ENCODE data around the gene IFNK.

Gene IFNK

DNA sequence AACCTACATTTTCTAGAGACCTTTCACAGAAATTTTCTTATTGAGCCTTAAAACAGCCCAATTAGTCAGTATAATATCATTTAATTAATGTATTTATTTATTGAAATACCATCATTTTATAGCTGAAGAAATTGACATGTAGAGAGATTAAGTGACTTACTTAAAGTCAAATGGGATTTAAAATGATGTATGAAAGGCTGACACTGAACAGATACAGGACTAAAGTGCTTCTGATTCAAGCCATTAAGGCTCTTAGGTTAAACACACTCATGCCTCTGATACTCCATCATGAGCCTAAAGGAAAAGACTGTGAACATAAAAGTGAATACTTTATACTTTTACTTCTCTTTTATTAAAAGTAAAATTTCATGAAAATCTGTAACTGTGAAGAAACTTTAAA lies 36.4 kb downstream of the IFNK start:
- no peak overlapping the region for H3K4me2 ChIP-seq (ENCODE audit: low read length)
- H3K9me2 ChIP-seq (replicated peaks; ENCODE audit: control insufficient read depth, low read length): no peaks in the 10 kb centered on the region
- H3K36me3 ChIP-seq (ENCODE audit: control insufficient read depth, low read length): peaks cover 63% of the 10 kb centered on the region
- H3K27me3 ChIP-seq (ENCODE audit: control insufficient read depth, low read length): no peaks in the 10 kb centered on the region
- H3F3A ChIP-seq (ENCODE audit: control insufficient read depth, insufficient read depth): peaks cover 12% of the 10 kb centered on the region; the same call in 1 of the 2 replicates
- H3K9me3 ChIP-seq (ENCODE audit: control insufficient read depth, insufficient read depth, low read length): no peaks in the 10 kb centered on the region
- H3K4me3 ChIP-seq (ENCODE audit: low read length): no peak overlapping the region
- H4K20me1 ChIP-seq (ENCODE audit: control insufficient read depth, insufficient read depth, low read depth, low read length): no peaks in the 10 kb centered on the region
- H3K79me2 ChIP-seq (ENCODE audit: control insufficient read depth, low read length): 0 out of 2 replicates have a peak, but pooled peaks cover 5% of the 10 kb centered on the region
- peaks cover 29% of the 10 kb centered on the region for H3K4me1 ChIP-seq (ENCODE audit: control insufficient read depth, low read length)
- no peak overlapping the region for H3K27ac ChIP-seq (ENCODE audit: low read depth, low read length)
- TF ChIP-seq CTCF (IDR thresholded peaks at IDR 0.05; ENCODE audit: low read depth, low read length, poor library complexity, severe bottlenecking): no peak
- no peak for TF ChIP-seq EZH2phosphoT487 (IDR thresholded peaks at IDR 0.05; ENCODE audit: borderline replicate concordance, low read length)

- H3K4me2 ChIP-seq (ENCODE audit: low read length): no peak overlapping the region
- no peaks in the 10 kb centered on the region for H4K20me1 ChIP-seq (ENCODE audit: control insufficient read depth, insufficient read depth, low read depth, low read length)
- H3F3A ChIP-seq (ENCODE audit: control insufficient read depth, insufficient read depth): peaks cover 12% of the 10 kb centered on the region; the same call in 1 of the 2 replicates
- no peaks in the 10 kb centered on the region for H3K27me3 ChIP-seq (ENCODE audit: control insufficient read depth, low read length)
- H3K9me3 ChIP-seq (ENCODE audit: control insufficient read depth, insufficient read depth, low read length): no peaks in the 10 kb centered on the region
- peaks cover 11% of the 10 kb centered on the region for H3K79me2 ChIP-seq (ENCODE audit: control insufficient read depth, low read length)
- no peak overlapping the region for H3K27ac ChIP-seq (ENCODE audit: low read depth, low read length)
- peaks cover 41% of the 10 kb centered on the region for H3K4me1 ChIP-seq (ENCODE audit: control insufficient read depth, low read length)
- peaks cover 65% of the 10 kb centered on the region for H3K36me3 ChIP-seq (ENCODE audit: control insufficient read depth, low read length)
- H3K9me2 ChIP-seq (replicated peaks; ENCODE audit: control insufficient read depth, low read length): no peaks in the 10 kb centered on the region
- no peak for TF ChIP-seq EZH2phosphoT487 (IDR thresholded peaks at IDR 0.05; ENCODE audit: borderline replicate concordance, low read length)
- TF ChIP-seq CTCF (IDR thresholded peaks at IDR 0.05; ENCODE audit: low read depth, low read length, poor library complexity, severe bottlenecking): no peak
- H3K4me3 ChIP-seq (ENCODE audit: low read length): no peak overlapping the region
Observed at GRCh38 chr9:27561685-27562084, 37.6 kb downstream of the IFNK start.

DNA sequence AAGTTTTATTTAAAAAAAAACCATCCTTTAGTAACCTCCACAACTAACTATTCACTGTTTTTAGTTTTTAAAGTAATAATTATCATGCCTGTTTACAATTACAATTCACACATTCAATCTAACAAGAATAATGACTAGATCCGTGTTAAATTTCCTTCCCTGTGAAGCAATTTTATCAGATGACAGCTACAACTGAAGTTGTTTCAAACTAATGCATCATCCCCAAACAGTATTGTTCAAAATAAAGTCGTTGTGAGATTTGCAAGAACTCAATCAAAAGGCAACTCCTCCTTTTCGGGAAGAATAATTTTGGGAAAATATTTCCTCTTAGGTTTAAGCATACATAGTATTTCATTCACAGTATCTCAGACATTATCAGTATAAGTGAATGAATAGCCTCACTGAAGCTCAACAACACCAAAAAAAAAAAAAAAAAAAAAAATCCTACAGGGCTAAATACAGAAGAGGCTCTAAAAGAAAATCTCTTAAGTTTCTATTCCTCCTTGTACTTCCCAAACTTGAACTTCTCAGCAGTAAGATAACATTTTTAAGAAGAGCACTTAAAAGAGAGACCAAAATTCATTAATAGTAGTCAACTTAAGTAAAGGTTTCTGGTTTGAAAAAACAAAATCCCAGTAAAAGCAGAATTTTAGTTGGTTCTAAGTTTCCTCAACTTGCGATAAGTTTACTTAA lies 39.8 kb downstream of the IFNK start:
- Histone ChIP-seq H3K27ac (ENCODE audit: low read depth, low read length) (peak overlapping the region; percentile 65), H3K9me3 (ENCODE audit: control insufficient read depth, insufficient read depth, low read length) (no peaks in the 10 kb centered on the region), H3K79me2 (ENCODE audit: control insufficient read depth, low read length) (peaks cover 33% of the 10 kb centered on the region), H3K27me3 (ENCODE audit: control insufficient read depth, low read length) (no peaks in the 10 kb centered on the region), H3K36me3 (ENCODE audit: control insufficient read depth, low read length) (peaks cover 56% of the 10 kb centered on the region), H4K20me1 (ENCODE audit: control insufficient read depth, insufficient read depth, low read depth, low read length) (no peaks in the 10 kb centered on the region), H3K4me2 (ENCODE audit: low read length) (peak overlapping the region; percentile 80), H3F3A (ENCODE audit: control insufficient read depth, insufficient read depth) (peaks cover 12% of the 10 kb centered on the region; the same call in 1 of the 2 replicates), H3K4me1 (ENCODE audit: control insufficient read depth, low read length) (peaks cover 43% of the 10 kb centered on the region), H3K4me3 (ENCODE audit: low read length) (peak overlapping the region; percentile 56), H3K9me2 (replicated peaks; ENCODE audit: control insufficient read depth, low read length) (no peaks in the 10 kb centered on the region)
- TF ChIP-seq EZH2phosphoT487 (IDR thresholded peaks at IDR 0.05; ENCODE audit: borderline replicate concordance, low read length) (no peak), CTCF (IDR thresholded peaks at IDR 0.05; ENCODE audit: low read depth, low read length, poor library complexity, severe bottlenecking) (no peak)

Measured in DOHH2 (cell line).